B cell (primary cell): ENCODE measurements around the gene SSC4D. TPM values are rescaled to one million over a fixed set of nuclear protein-coding genes. Genes with fewer than 3 reads are reported as not detected.

ENCODE experiments used
- ATAC-seq: fragments of 200-7000 bp; cut with Tn5 transposase; one replicate; pipeline ENCODE4 v1.10.0; 2021; ENCODE audit warnings: low read depth, mild to moderate bottlenecking, moderate number of reproducible peaks, moderate library complexity
- CTCF ChIA-PET: fragments of 350-600 bp; sonication (Branson Sonifier 250); formaldehyde crosslinking; loops from one replicate; lab custom pipeline; 2021; ENCODE audit warnings: antibody characterized with exemption, inconsistent platforms; lab: Charles Lee
- POLR2A ChIA-PET: fragments of 350-600 bp; sonication (Branson Sonifier 250); formaldehyde crosslinking; loops from one replicate; lab custom pipeline; 2021; ENCODE audit warnings: antibody characterized with exemption; lab: Charles Lee
- DNase-seq: peaks from one replicate; pipeline ENCODE4 v3.0.0; 2013
- H2AFZ ChIP-seq: 2 replicates; pipeline ENCODE4 v1.6.1; 2012; ENCODE audit warnings: mild to moderate bottlenecking, low read depth, low read length; ENCODE audit not compliant: insufficient read depth, poor library complexity, severe bottlenecking
- H3K27ac ChIP-seq, 2 donors: 1 replicate in 1 of 2; 2 replicates in 1 of 2; pipeline ENCODE4 v1.5.1; 2012 to 2013; ENCODE audit warnings: low read length in 2 of 2, mild to moderate bottlenecking in 2 of 2, moderate library complexity in 1 of 2
- H3K27me3 ChIP-seq, 4 experiments: fragments of 200-600 bp in 1 of 4; sonication (generic) in 1 of 4; replicated peaks in 1 of 4; 1 replicate in 2 of 4; 2 replicates in 2 of 4; pipeline versions ENCODE4 v1.6.1 to v1.7.0; 2013 to 2016; ENCODE audit warnings: low read length in 3 of 4, mild to moderate bottlenecking in 2 of 4, mixed read lengths in 1 of 4, moderate library complexity in 1 of 4; ENCODE audit not compliant: insufficient read depth in 4 of 4, control insufficient read depth in 3 of 4; ENCODE audit errors: control extremely low read depth in 1 of 4
- H3K36me3 ChIP-seq, 2 experiments: replicated peaks in 1 of 2; 1 replicate in 1 of 2; 2 replicates in 1 of 2; pipeline versions ENCODE4 v1.6.1 to v1.7.1; 2013; ENCODE audit warnings: low read length in 1 of 2; ENCODE audit not compliant: insufficient read depth in 2 of 2, control insufficient read depth in 1 of 2; ENCODE audit errors: control extremely low read depth in 1 of 2, extremely low read depth in 1 of 2
- H3K4me1 ChIP-seq, 2 donors: fragments of 200-600 bp in 1 of 2; sonication (generic) in 1 of 2; 1 replicate in 1 of 2; 2 replicates in 1 of 2; pipeline versions ENCODE4 v1.5.1 to v1.6.1; 2013 to 2017; ENCODE audit warnings: low read length in 2 of 2; ENCODE audit not compliant: control insufficient read depth in 2 of 2, insufficient read depth in 2 of 2
- H3K4me2 ChIP-seq: replicated peaks from 2 replicates; pipeline ENCODE3; 2012; ENCODE audit warnings: mild to moderate bottlenecking, low read depth, low read length; ENCODE audit not compliant: poor library complexity, severe bottlenecking
- H3K4me3 ChIP-seq, 5 experiments: fragments of 200-600 bp in 1 of 5; sonication (generic) in 1 of 5; 1 replicate in 3 of 5; 2 replicates in 2 of 5; pipeline versions ENCODE4 v1.5.1 to v1.7.0; 2011 to 2016; ENCODE audit warnings: low read length in 4 of 5, mild to moderate bottlenecking in 4 of 5, low read depth in 2 of 5, control low read depth in 1 of 5, moderate library complexity in 1 of 5; ENCODE audit not compliant: insufficient read depth in 1 of 5; ENCODE audit errors: control extremely low read depth in 1 of 5, extremely low read depth in 1 of 5
- H3K79me2 ChIP-seq: fragments of 200-600 bp; sonication (generic); one replicate; pipeline ENCODE4 v1.6.0; 2016; ENCODE audit warnings: low read length; ENCODE audit not compliant: control insufficient read depth, insufficient read depth
- H3K9ac ChIP-seq: fragments of 200-600 bp; sonication (generic); 2 replicates; pipeline ENCODE4 v1.6.1; 2017; ENCODE audit warnings: mild to moderate bottlenecking, low read length, moderate library complexity
- H3K9me3 ChIP-seq, 3 donors: one replicate each; pipeline versions ENCODE4 v1.6.1 to v1.7.1; 2013; ENCODE audit warnings: low read length in 2 of 3; ENCODE audit not compliant: control insufficient read depth in 2 of 3, insufficient read depth in 1 of 3; ENCODE audit errors: control extremely low read depth in 1 of 3
- H4K20me1 ChIP-seq: 2 replicates; pipeline ENCODE4 v1.6.0; 2012; ENCODE audit warnings: mild to moderate bottlenecking, low read length; ENCODE audit not compliant: insufficient read depth, control insufficient read depth, poor library complexity, severe bottlenecking
- H3K27ac Mint-ChIP-seq: one replicate; pipeline ENCODE4 v1.8.0; 2021; ENCODE audit warnings: mixed read lengths
- H3K27me3 Mint-ChIP-seq: one replicate; pipeline ENCODE4 v1.8.0; 2021; ENCODE audit warnings: mixed read lengths
- H3K4me1 Mint-ChIP-seq: one replicate; pipeline ENCODE4 v1.8.0; 2021; ENCODE audit warnings: mixed read lengths
- H3K4me3 Mint-ChIP-seq: one replicate; pipeline ENCODE4 v1.8.0; 2021; ENCODE audit warnings: mixed read lengths
- H3K9me3 Mint-ChIP-seq: one replicate; pipeline ENCODE4 v1.8.0; 2022; ENCODE audit warnings: mixed read lengths; ENCODE audit not compliant: insufficient read depth
- EZH2 ChIP-seq: IDR thresholded peaks from 2 replicates; pipeline ENCODE4 v1.6.1; 2012; ENCODE audit warnings: borderline replicate concordance, low read depth, mild to moderate bottlenecking, moderate library complexity, low read length; ENCODE audit not compliant: insufficient read depth, poor library complexity, severe bottlenecking
- WGBS: methylation state at CpG from one replicate; pipeline ENCODE4 v1.1.5; 2013; ENCODE audit warnings: missing lambda C conversion rate; ENCODE audit not compliant: insufficient coverage; 5-methylcytosine and 5-hydroxymethylcytosine counted together
- intact Hi-C: fragments of 100-400 bp; cut with micrococcal nuclease; formaldehyde crosslinking; loops from one replicate; pipeline ENCODE4 v1.10.0; 2022
- polyA plus RNA-seq: library from polyadenylated mRNA; depleted of rRNA; stranded (reverse); fragments of >200 nt; gene quantifications from 2 replicates; pipeline ENCODE4 v1.2.3, GENCODE V29; 2012
- total RNA-seq, 2 donors: library from RNA; stranded (reverse); fragments of 120-200 nt in 1 of 2; gene quantifications; 1 replicate in 1 of 2; 2 replicates in 1 of 2; pipeline versions ENCODE4 v1.2.3 to v1.2.4, GENCODE V29; 2013 to 2022
- TF ChIP-seq, protein P1 (sequence below): fragments of 200-600 bp; IDR thresholded peaks from one replicate; pipeline ENCODE4 v1.8.0; 2022; ENCODE audit warnings: antibody characterized with exemption, mild to moderate bottlenecking

The SSC4D gene
- total and polyA plus RNA-seq, 2 donors (not counting 1 experiment from before 2014, with no cell fraction given): 0.16 TPM; not detected in 1

DNA sequence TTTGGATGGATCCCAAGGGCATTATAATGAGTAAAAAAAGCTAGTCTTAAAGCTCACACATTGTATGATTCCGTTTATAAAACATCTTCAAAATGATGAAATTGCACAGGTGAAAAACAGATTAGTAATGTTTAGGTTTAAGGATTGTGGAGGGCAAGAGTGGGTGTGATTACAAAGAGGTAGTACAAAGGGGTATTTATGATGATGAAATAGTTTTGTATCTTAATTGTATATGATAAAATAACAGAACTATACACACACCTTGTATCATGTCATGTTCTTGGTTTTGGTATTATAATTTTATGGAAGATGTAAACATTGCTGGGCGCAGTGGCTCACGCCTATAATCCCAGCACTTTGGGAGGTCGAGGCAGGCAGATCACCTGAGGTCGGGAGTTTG, 2.8 kb upstream of the SSC4D start:
- WGBS: no CpG with 5 or more reads among the region's 5 CpGs
- H3K27me3 Mint-ChIP-seq: peaks cover 6% of the 10 kb centered on the region
- DNase-seq: no peak
- no peak overlapping the region for H3K27ac Mint-ChIP-seq
- ATAC-seq: no peak
- Histone ChIP-seq H3K79me2 (no peaks in the 10 kb centered on the region), H3K27me3 (no peaks in the 10 kb centered on the region), H4K20me1 (no peaks in the 10 kb centered on the region), H3K9ac (no peak overlapping the region), H3K27ac (no peak overlapping the region), H3K4me3 (no peak overlapping the region), H3K9me3 (no peaks in the 10 kb centered on the region), H3K36me3 (no peaks in the 10 kb centered on the region), H3K4me1 (no peaks in the 10 kb centered on the region), H3K4me2 (no peak overlapping the region), H2AFZ (no peak overlapping the region)
- no peak overlapping the region for H3K4me3 Mint-ChIP-seq
- H3K9me3 Mint-ChIP-seq: no peaks in the 10 kb centered on the region
- no peak for TF ChIP-seq EZH2
- TF ChIP-seq, protein P1, sequence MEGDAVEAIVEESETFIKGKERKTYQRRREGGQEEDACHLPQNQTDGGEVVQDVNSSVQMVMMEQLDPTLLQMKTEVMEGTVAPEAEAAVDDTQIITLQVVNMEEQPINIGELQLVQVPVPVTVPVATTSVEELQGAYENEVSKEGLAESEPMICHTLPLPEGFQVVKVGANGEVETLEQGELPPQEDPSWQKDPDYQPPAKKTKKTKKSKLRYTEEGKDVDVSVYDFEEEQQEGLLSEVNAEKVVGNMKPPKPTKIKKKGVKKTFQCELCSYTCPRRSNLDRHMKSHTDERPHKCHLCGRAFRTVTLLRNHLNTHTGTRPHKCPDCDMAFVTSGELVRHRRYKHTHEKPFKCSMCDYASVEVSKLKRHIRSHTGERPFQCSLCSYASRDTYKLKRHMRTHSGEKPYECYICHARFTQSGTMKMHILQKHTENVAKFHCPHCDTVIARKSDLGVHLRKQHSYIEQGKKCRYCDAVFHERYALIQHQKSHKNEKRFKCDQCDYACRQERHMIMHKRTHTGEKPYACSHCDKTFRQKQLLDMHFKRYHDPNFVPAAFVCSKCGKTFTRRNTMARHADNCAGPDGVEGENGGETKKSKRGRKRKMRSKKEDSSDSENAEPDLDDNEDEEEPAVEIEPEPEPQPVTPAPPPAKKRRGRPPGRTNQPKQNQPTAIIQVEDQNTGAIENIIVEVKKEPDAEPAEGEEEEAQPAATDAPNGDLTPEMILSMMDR: no peak
- POLR2A ChIA-PET: no interaction called here
- intact Hi-C loops: no loop called here
- CTCF ChIA-PET: no interaction called here
- no peaks in the 10 kb centered on the region for H3K4me1 Mint-ChIP-seq

DNA sequence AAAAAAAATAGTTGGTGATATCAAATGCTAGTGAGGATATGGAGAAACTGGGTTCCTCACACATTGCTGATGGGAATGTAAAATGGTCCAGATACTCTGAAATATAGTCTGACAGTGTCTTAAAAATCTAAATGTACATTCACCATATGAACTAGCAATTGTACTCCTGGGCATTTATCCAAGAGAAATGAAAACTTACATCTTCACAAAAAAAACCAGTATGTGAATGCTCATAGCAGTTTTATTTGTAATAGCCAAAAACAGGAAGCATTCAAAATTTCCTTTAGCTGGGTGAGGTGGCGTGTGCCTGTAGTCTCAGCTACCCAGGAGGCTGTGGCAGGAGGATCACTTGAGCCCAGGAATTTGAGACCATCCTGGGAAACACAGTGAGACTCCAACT, 2.1 kb upstream of the SSC4D start:
- Histone ChIP-seq H3K4me3 (no peak overlapping the region), H3K9ac (no peak overlapping the region), H2AFZ (no peak overlapping the region), H3K4me1 (no peaks in the 10 kb centered on the region), H4K20me1 (no peaks in the 10 kb centered on the region), H3K4me2 (no peak overlapping the region), H3K27ac (no peak overlapping the region), H3K27me3 (no peaks in the 10 kb centered on the region), H3K79me2 (no peaks in the 10 kb centered on the region), H3K9me3 (no peaks in the 10 kb centered on the region), H3K36me3 (no peaks in the 10 kb centered on the region)
- TF ChIP-seq, protein P1: no peak
- TF ChIP-seq EZH2: no peak
- no peaks in the 10 kb centered on the region for H3K9me3 Mint-ChIP-seq
- intact Hi-C loops: no loop called here
- 80% methylated on average over 1 of the region's 1 CpG for WGBS
- H3K4me3 Mint-ChIP-seq: no peak overlapping the region
- ATAC-seq: no peak
- no peak overlapping the region for H3K27ac Mint-ChIP-seq
- POLR2A ChIA-PET: no interaction called here
- CTCF ChIA-PET: no interaction called here
- no peak for DNase-seq
- peaks cover 6% of the 10 kb centered on the region for H3K27me3 Mint-ChIP-seq
- H3K4me1 Mint-ChIP-seq: no peaks in the 10 kb centered on the region
